Measurements from ENCODE around the gene COL15A1. TPM values are rescaled to one million over a fixed set of nuclear protein-coding genes. Genes with fewer than 3 reads are reported as not detected.

Gene COL15A1
- total RNA-seq, 4 donors from 2014 or later: 1.4 to 16.5 (median 5.6) TPM

DNA sequence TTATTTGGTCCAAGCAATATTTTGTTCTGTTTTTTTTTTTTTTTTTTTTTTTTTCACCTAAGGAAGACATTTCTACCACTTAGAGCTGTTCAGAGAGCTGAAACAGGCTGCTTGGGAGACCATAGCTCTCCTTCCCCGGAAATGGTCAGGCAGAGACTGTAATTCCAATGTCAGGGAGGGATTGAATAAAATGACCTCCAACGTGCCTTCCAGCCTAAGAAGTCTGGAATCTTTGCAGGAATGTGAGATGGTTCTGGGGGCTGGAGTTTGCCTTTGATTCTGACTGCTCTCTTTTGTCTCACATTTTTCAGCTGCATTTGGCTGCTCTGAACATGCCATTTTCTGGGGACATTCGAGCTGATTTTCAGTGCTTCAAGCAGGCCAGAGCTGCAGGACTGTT is 122.9 kb downstream of the COL15A1 start:
- DNase-seq: no peak

GRCh38 chr9:99069075-99069474 is 125.4 kb downstream of the COL15A1 start:
- no peaks in the 10 kb centered on the region for H3K36me3 ChIP-seq
- no peaks in the 10 kb centered on the region for H3K4me1 ChIP-seq
- TF ChIP-seq POLR2A (IDR thresholded peaks at IDR 0.05): no peak
- TF ChIP-seq, protein P1, sequence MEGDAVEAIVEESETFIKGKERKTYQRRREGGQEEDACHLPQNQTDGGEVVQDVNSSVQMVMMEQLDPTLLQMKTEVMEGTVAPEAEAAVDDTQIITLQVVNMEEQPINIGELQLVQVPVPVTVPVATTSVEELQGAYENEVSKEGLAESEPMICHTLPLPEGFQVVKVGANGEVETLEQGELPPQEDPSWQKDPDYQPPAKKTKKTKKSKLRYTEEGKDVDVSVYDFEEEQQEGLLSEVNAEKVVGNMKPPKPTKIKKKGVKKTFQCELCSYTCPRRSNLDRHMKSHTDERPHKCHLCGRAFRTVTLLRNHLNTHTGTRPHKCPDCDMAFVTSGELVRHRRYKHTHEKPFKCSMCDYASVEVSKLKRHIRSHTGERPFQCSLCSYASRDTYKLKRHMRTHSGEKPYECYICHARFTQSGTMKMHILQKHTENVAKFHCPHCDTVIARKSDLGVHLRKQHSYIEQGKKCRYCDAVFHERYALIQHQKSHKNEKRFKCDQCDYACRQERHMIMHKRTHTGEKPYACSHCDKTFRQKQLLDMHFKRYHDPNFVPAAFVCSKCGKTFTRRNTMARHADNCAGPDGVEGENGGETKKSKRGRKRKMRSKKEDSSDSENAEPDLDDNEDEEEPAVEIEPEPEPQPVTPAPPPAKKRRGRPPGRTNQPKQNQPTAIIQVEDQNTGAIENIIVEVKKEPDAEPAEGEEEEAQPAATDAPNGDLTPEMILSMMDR (IDR thresholded peaks at IDR 0.05): no peak

More for the DNA sequence above, 122.9 kb downstream of the COL15A1 start:
- no peaks in the 10 kb centered on the region for H3K27me3 ChIP-seq
- no peak overlapping the region for H3K4me3 ChIP-seq
- no peaks in the 10 kb centered on the region for H3K4me1 ChIP-seq
- H3K9me3 ChIP-seq: no peaks in the 10 kb centered on the region
- H3K27ac ChIP-seq: no peak overlapping the region
- H3K36me3 ChIP-seq: no peaks in the 10 kb centered on the region
- no peak for TF ChIP-seq POLR2A (IDR thresholded peaks at IDR 0.05)
- TF ChIP-seq, protein P1 (IDR thresholded peaks at IDR 0.05): no peak

GRCh38 chr9:99069546-99069945 is 125.8 kb downstream of the COL15A1 start:
- Histone ChIP-seq H3K27me3 (no peaks in the 10 kb centered on the region), H3K27ac (no peak overlapping the region), H3K4me3 (no peak overlapping the region), H3K9me3 (no peaks in the 10 kb centered on the region), H3K36me3 (no peaks in the 10 kb centered on the region), H3K4me1 (no peaks in the 10 kb centered on the region)
- TF ChIP-seq, protein P1 (IDR thresholded peaks at IDR 0.05): no peak
- TF ChIP-seq POLR2A (IDR thresholded peaks at IDR 0.05): no peak
- DNase-seq: no peak

More at GRCh38 chr9:99069075-99069474, 125.4 kb downstream of the COL15A1 start:
- H3K27me3 ChIP-seq: no peaks in the 10 kb centered on the region
- no peaks in the 10 kb centered on the region for H3K9me3 ChIP-seq
- H3K4me3 ChIP-seq: no peak overlapping the region
- H3K27ac ChIP-seq: no peak overlapping the region
- DNase-seq: no peak

GRCh38 chr9:99070681-99071080 is 127.0 kb downstream of the COL15A1 start:
- no peak overlapping the region for H3K27ac ChIP-seq
- no peak overlapping the region for H3K4me3 ChIP-seq
- TF ChIP-seq, protein P1 (IDR thresholded peaks at IDR 0.05): no peak
- no peak for TF ChIP-seq POLR2A (IDR thresholded peaks at IDR 0.05)
- DNase-seq: no peak
- no peaks in the 10 kb centered on the region for H3K9me3 ChIP-seq
- no peaks in the 10 kb centered on the region for H3K4me1 ChIP-seq
- no peaks in the 10 kb centered on the region for H3K36me3 ChIP-seq
- H3K27me3 ChIP-seq: no peaks in the 10 kb centered on the region

DNA sequence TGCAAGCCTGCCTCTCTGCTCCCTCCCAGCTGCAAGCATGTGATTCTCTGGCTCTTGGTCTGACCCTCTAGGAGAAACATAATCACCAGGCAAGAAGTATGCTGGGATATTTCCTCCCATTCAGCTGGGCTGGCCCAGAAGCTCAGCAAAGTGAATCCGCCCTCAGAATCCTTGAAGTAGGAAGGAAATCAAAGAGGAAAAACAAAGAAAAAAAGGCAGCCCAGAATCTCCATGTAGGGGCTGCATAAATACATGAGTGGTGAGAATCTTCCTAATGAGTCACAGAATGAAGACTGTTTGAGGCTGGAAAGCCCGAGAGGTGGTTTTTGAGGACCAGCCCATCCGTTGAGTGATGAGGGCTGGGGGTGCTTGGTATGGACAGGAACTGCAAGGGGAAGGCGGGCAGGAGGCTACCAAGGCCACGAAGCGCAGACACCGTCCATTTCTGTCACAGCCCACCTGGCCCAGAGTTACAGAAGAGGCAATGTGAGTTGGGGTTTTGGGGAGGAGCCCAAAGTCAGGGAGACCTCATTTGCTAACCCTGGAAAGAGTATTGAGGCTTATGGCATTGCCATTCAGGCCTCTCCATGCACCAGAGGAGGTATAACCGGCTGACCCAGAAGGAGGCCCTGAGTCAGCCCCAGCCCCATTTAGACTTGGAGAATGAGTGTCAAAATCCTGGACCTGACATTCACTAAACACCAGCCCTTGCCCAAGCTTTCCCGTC is 127.8 kb downstream of the COL15A1 start:
- Histone ChIP-seq H3K36me3 (no peaks in the 10 kb centered on the region), H3K4me3 (no peak overlapping the region), H3K4me1 (no peaks in the 10 kb centered on the region), H3K9me3 (no peaks in the 10 kb centered on the region), H3K27ac (no peak overlapping the region), H3K27me3 (no peaks in the 10 kb centered on the region)
- no peak for DNase-seq
- TF ChIP-seq POLR2A (IDR thresholded peaks at IDR 0.05): no peak
- TF ChIP-seq, protein P1 (IDR thresholded peaks at IDR 0.05): no peak

Data from Peyer's patch (tissue), 4 donors.